ENCODE data around the gene ADAMTS3. TPM values are rescaled to one million over a fixed set of nuclear protein-coding genes. Genes with fewer than 3 reads are reported as not detected.

ADAMTS3 gene
- total RNA-seq, 1 experiment from 2014 or later, result 4.4 TPM

DNA sequence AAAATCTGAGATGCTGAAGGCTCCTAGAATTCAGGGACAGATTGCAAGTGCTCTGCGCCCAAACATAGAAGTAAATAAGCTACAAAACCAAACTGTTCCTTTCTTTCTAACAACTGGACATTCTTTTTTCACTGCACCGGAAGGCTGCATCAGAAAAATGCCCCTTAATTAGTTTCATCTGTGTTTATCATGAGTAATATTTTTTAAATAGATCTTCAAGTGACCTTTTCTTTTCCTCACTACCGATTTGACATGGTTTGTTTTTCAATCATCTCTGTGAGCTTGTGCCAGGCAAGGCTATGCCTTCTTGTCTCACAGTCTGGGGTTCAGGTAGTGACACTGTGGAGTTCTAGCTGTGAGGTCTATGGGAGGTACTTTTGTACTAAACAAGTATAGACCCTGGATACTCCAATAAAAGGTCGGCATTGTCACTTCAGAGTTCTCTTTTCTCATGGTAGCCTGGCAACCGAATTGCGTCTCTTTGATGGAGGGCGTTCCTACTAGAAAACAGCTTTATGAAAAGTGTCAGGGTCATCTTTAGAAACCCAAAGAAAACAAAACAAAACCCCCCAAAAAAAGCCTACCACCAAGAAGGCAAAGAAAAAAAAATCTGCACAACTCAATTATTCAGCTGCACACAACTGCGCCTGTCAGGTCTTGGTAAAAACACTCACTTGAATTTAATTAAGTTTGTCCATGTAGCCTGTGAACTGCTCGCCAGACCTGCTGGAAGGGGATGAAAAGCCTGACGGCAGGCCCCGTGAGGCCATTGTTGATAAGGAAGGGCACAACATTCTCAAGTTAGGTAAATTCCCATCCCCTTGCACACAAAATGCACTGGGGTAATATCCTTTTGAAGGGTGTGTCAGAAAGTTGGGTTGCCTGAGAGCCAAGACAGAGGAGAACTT, 22.8 kb upstream of the ADAMTS3 start (continued):
- TF ChIP-seq, protein P1, sequence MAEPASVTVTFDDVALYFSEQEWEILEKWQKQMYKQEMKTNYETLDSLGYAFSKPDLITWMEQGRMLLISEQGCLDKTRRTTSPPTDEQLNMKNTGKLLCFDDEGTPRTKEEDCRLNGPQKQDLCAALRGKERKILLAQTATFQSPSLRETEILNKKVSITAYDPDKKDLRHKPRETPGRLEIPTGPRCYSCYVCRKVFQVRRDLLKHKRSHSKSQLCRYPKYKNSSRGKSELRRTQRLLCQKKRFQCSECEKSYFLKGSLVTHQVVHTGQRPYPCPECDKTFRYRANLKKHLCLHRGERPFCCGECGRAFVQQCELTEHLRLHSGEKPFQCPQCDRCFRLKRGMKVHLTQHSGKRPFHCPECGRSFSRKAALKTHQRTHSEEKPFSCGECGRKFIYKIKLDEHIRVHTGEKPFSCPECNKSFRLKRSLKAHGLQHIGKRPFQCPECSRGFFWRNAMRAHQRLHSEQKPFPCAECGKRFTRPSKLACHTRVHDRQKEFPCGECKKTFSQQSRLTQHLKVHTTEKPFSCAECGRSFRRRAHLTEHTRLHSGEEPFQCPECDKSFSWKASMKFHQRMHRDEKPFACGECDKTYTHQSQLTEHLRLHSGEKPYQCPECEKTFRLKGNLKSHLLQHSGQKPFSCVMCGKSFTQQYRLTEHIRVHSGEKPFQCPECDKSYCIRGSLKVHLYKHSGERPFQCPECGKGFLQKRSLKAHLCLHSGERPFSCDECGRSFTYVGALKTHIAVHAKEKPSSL (CRISPR knock-in tag; conservative IDR thresholded peaks at IDR 0.05), result no peak
- TF ChIP-seq PRDM15 (CRISPR knock-in tag; IDR thresholded peaks at IDR 0.05) (no peak), ESRRA (CRISPR knock-in tag; IDR thresholded peaks at IDR 0.05; ENCODE audit: borderline replicate concordance) (no peak)

DNA sequence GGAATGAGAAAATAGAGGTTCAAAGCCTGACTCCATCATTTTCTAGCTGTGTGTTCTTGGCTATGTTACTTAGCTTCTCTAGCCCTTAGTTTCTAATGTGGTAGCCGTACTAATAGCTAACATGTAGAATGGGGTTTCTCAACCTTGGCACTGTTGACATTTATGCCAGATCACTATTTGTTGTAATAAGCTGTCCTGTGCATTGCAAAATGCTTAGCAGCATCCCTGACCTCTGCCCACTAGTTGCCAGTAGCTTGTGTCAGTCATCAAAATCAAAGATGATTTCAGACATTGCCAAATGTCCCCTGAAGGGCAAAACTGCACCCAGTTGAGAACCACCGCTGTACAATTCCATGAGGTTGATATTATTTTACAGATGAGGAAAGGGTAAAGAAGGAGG, 18.3 kb upstream of the ADAMTS3 start:
- ATAC-seq, result no peak
- H3K27ac Mint-ChIP-seq, result no peak overlapping the region
- H3K4me3 Mint-ChIP-seq, result no peak overlapping the region
- no peaks in the 10 kb centered on the region; the same call in 1 of the 2 replicates for H3K27me3 Mint-ChIP-seq (ENCODE audit: low read depth)
- no peaks in the 10 kb centered on the region for H3K4me1 Mint-ChIP-seq
- TF ChIP-seq ZNF281 (CRISPR knock-in tag; IDR thresholded peaks at IDR 0.05) (no peak), TCF7 (CRISPR knock-in tag; IDR thresholded peaks at IDR 0.05; ENCODE audit: low read depth) (no peak), PRDM15 (CRISPR knock-in tag; IDR thresholded peaks at IDR 0.05) (no peak), ATF3 (CRISPR knock-in tag; conservative IDR thresholded peaks at IDR 0.05) (no peak), SMAD3 (CRISPR knock-in tag; IDR thresholded peaks at IDR 0.05; ENCODE audit: borderline replicate concordance) (no peak), JAZF1 (CRISPR knock-in tag; IDR thresholded peaks at IDR 0.05) (no peak), ZNF219 (CRISPR knock-in tag; IDR thresholded peaks at IDR 0.05; ENCODE audit: borderline replicate concordance) (no peak), HMGA2 (CRISPR knock-in tag; IDR thresholded peaks at IDR 0.05) (no peak), NR2C2 (CRISPR knock-in tag; IDR thresholded peaks at IDR 0.05) (no peak), IRF1 (CRISPR knock-in tag; IDR thresholded peaks at IDR 0.05) (no peak), ZBTB21 (CRISPR knock-in tag; IDR thresholded peaks at IDR 0.05; ENCODE audit: borderline replicate concordance) (no peak), CREM (CRISPR knock-in tag; IDR thresholded peaks at IDR 0.05) (no peak)
- TF ChIP-seq, protein P2, sequence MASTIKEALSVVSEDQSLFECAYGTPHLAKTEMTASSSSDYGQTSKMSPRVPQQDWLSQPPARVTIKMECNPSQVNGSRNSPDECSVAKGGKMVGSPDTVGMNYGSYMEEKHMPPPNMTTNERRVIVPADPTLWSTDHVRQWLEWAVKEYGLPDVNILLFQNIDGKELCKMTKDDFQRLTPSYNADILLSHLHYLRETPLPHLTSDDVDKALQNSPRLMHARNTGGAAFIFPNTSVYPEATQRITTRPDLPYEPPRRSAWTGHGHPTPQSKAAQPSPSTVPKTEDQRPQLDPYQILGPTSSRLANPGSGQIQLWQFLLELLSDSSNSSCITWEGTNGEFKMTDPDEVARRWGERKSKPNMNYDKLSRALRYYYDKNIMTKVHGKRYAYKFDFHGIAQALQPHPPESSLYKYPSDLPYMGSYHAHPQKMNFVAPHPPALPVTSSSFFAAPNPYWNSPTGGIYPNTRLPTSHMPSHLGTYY (CRISPR knock-in tag; IDR thresholded peaks at IDR 0.05), result no peak
- TF ChIP-seq, protein P3, sequence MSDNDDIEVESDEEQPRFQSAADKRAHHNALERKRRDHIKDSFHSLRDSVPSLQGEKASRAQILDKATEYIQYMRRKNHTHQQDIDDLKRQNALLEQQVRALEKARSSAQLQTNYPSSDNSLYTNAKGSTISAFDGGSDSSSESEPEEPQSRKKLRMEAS (CRISPR knock-in tag; IDR thresholded peaks at IDR 0.05), result no peak
- no peak for DNase-seq (ENCODE audit: low spot score)
- H3K9me3 Mint-ChIP-seq, result no peaks in the 10 kb centered on the region
- ChIA-PET CTCF (no interaction called here), POLR2A (no interaction called here)
- H3K36me3 Mint-ChIP-seq, result no peaks in the 10 kb centered on the region
